HCT116 (cell line): ENCODE data around the gene BRD9. TPM values are rescaled to one million over a fixed set of nuclear protein-coding genes. Genes with fewer than 3 reads are reported as not detected.

ENCODE experiments used
- ATAC-seq: fragments of 200-7000 bp; cut with Tn5 transposase; 2 replicates; pipeline ENCODE4 v1.9.1; 2020; ENCODE audit warnings: mild to moderate bottlenecking, moderate library complexity
- BruUV-seq: library from RNA; stranded (reverse); fragments of 400-500 nt; replicated peaks from 2 replicates; lab custom pipeline; 2021; lab: Mats Ljungman, UMichigan
- CTCF ChIA-PET: fragments of 300-600 bp; sonication (Branson Sonifier 250); formaldehyde crosslinking; loops from one replicate; lab custom pipeline; 2021; ENCODE audit warnings: antibody characterized with exemption; lab: Charles Lee
- POLR2A ChIA-PET: fragments of 300-600, 350-600 bp; sonication (Branson Sonifier 250); formaldehyde crosslinking; loops from one replicate; lab custom pipeline; 2021; ENCODE audit warnings: antibody characterized with exemption; lab: Charles Lee
- RAD21 ChIA-PET, 2 experiments: fragments of 300-600 bp; sonication (Branson Sonifier 250); formaldehyde crosslinking; loops; one replicate each; lab custom pipeline; 2023; ENCODE audit warnings: low total read pairs in 2 of 2; ENCODE audit not compliant: uncharacterized antibody in 2 of 2, unreplicated experiment in 2 of 2, low non-redundant PET in 1 of 2; lab: Charles Lee
- DNase-seq: peaks from one replicate; pipeline ENCODE4 v3.0.0-alpha.2; 2010; ENCODE audit warnings: low read depth, low spot score
- H2AFZ ChIP-seq: fragments of 200-600 bp; shearing (Covaris generic), sonication (generic); 2 replicates; pipeline ENCODE4 v1.6.1; 2017; ENCODE audit warnings: low read depth, mixed run types, mixed read lengths, antibody characterized with exemption, low read length; ENCODE audit not compliant: poor library complexity, severe bottlenecking
- H3K27ac ChIP-seq: 2 replicates; pipeline ENCODE4 v1.5.1; 2012; ENCODE audit warnings: low read depth, low read length
- H3K27me3 ChIP-seq: fragments of 200-600 bp; sonication (generic); 2 replicates; pipeline ENCODE4 v1.6.1; 2016; ENCODE audit warnings: mixed run types, low read length, mixed read lengths; ENCODE audit not compliant: insufficient read depth
- H3K36me3 ChIP-seq, 2 experiments: fragments of 200-500 bp in 1 of 2; fragments of 200-600 bp in 1 of 2; sonication (Bioruptor generic) in 1 of 2; sonication (generic) in 1 of 2; 2 replicates each; pipeline versions ENCODE4 v1.5.1 to v1.6.1; 2014 to 2016; ENCODE audit warnings: low read length in 2 of 2, inconsistent platforms in 1 of 2, mixed read lengths in 1 of 2, mixed run types in 1 of 2; ENCODE audit not compliant: insufficient read depth in 2 of 2, control insufficient read depth in 1 of 2
- H3K4me1 ChIP-seq, 2 experiments: fragments of 200-600 bp in 1 of 2; sonication (generic) in 1 of 2; 2 replicates each; pipeline versions ENCODE4 v1.5.1 to v1.6.1; 2012 to 2017; ENCODE audit warnings: low read length in 2 of 2, inconsistent platforms in 1 of 2, mild to moderate bottlenecking in 1 of 2, mixed read lengths in 1 of 2, mixed run types in 1 of 2, moderate library complexity in 1 of 2; ENCODE audit not compliant: insufficient read depth in 2 of 2, control insufficient read depth in 1 of 2
- H3K4me2 ChIP-seq: fragments of 200-600 bp; sonication (generic); 2 replicates; pipeline ENCODE4 v1.6.1; 2017; ENCODE audit warnings: mixed run types, low read length, mixed read lengths
- H3K4me3 ChIP-seq, 2 experiments: fragments of 200-600 bp in 1 of 2; sonication (generic) in 1 of 2; replicated peaks in 1 of 2; 2 replicates each; pipeline ENCODE4 v1.5.1; 2011 to 2016; ENCODE audit warnings: low read length in 2 of 2, control low read depth in 1 of 2, low read depth in 1 of 2, mild to moderate bottlenecking in 1 of 2, mixed read lengths in 1 of 2, mixed run types in 1 of 2
- H3K79me2 ChIP-seq: fragments of 200-600 bp; sonication (generic); 2 replicates; pipeline ENCODE4 v1.6.1; 2017; ENCODE audit warnings: mild to moderate bottlenecking, mixed run types, low read length, moderate library complexity, mixed read lengths; ENCODE audit not compliant: insufficient read depth
- H3K9ac ChIP-seq: fragments of 200-600 bp; sonication (generic); 2 replicates; pipeline ENCODE4 v1.6.1; 2016; ENCODE audit warnings: low read length, mixed read lengths
- H3K9me2 ChIP-seq: fragments of 200-600 bp; sonication (generic), shearing (Covaris generic); 2 replicates; pipeline ENCODE4 v1.6.1; 2017; ENCODE audit warnings: mixed run types, mild to moderate bottlenecking, moderate library complexity; ENCODE audit not compliant: insufficient read depth
- H3K9me3 ChIP-seq, 2 experiments: fragments of 200-500 bp in 1 of 2; fragments of 200-600 bp in 1 of 2; sonication (Bioruptor generic) in 1 of 2; sonication (generic) in 1 of 2; 2 replicates each; pipeline ENCODE4 v1.6.1; 2014 to 2017; ENCODE audit warnings: low read length in 2 of 2, mixed read lengths in 2 of 2, inconsistent platforms in 1 of 2, low read depth in 1 of 2, mild to moderate bottlenecking in 1 of 2, mixed run types in 1 of 2, moderate library complexity in 1 of 2; ENCODE audit not compliant: control insufficient read depth in 1 of 2, insufficient read depth in 1 of 2
- H4K20me1 ChIP-seq: fragments of 200-600 bp; sonication (generic), shearing (Covaris generic); 2 replicates; pipeline ENCODE4 v1.6.1; 2017; ENCODE audit warnings: mixed run types, mild to moderate bottlenecking, moderate library complexity; ENCODE audit not compliant: insufficient read depth
- ATF3 ChIP-seq: IDR thresholded peaks from 2 replicates; pipeline ENCODE4 v1.6.1; 2012
- CTCF ChIP-seq, 3 experiments: fragments of 200-600 bp in 1 of 3; sonication (generic) in 1 of 3; IDR thresholded peaks in 2 of 3; conservative IDR thresholded peaks in 1 of 3; 2 replicates each; pipeline ENCODE4 v1.5.1; 2012 to 2017; ENCODE audit warnings: low read depth in 2 of 3, low read length in 2 of 3, antibody characterized with exemption in 1 of 3, borderline replicate concordance in 1 of 3, control low read depth in 1 of 3, mild to moderate bottlenecking in 1 of 3, mixed read lengths in 1 of 3, mixed run types in 1 of 3, moderate library complexity in 1 of 3; ENCODE audit not compliant: insufficient read depth in 1 of 3
- EGR1 ChIP-seq: IDR thresholded peaks from 2 replicates; pipeline ENCODE4 v1.6.1; 2012; ENCODE audit warnings: low read depth
- EZH2phosphoT487 ChIP-seq: fragments of 200-600 bp; IDR thresholded peaks from 2 replicates; pipeline ENCODE4 v1.6.1; 2018; ENCODE audit warnings: antibody characterized with exemption, borderline replicate concordance
- FOSL1 ChIP-seq: IDR thresholded peaks from 2 replicates; pipeline ENCODE4 v1.6.1; 2012; ENCODE audit warnings: low read depth
- POLR2A ChIP-seq: IDR thresholded peaks from 2 replicates; pipeline ENCODE4 v1.7.0; 2011; ENCODE audit warnings: borderline replicate concordance; ENCODE audit not compliant: insufficient read depth, insufficient read length; ENCODE audit errors: extremely low read depth
- POLR2AphosphoS5 ChIP-seq: IDR thresholded peaks from 2 replicates; pipeline ENCODE4 v1.6.1; 2011; ENCODE audit warnings: mild to moderate bottlenecking, low read depth, low read length, moderate library complexity
- RAD21 ChIP-seq: IDR thresholded peaks from 2 replicates; pipeline ENCODE4 v1.6.1; 2012; ENCODE audit warnings: low read depth, mild to moderate bottlenecking
- SIN3A ChIP-seq: IDR thresholded peaks from 2 replicates; pipeline ENCODE4 v1.6.1; 2012; ENCODE audit warnings: low read depth
- SRF ChIP-seq: IDR thresholded peaks from 2 replicates; pipeline ENCODE4 v1.6.1; 2012; ENCODE audit warnings: low read depth
- TCF7L2 ChIP-seq: IDR thresholded peaks from 2 replicates; pipeline ENCODE4 v1.7.0; 2011; ENCODE audit warnings: borderline replicate concordance, inconsistent platforms; ENCODE audit not compliant: insufficient read depth, insufficient read length; ENCODE audit errors: extremely low read depth
- YY1 ChIP-seq: IDR thresholded peaks from 2 replicates; pipeline ENCODE4 v1.6.1; 2011; ENCODE audit warnings: low read length, low read depth, moderate library complexity, mild to moderate bottlenecking; ENCODE audit not compliant: insufficient replicate concordance; ENCODE audit errors: extremely low read depth
- ZFX ChIP-seq: fragments of 450-650 bp; IDR thresholded peaks from 2 replicates; pipeline ENCODE4 v1.6.1; 2017
- intact Hi-C: fragments of 100-400 bp; cut with micrococcal nuclease; formaldehyde crosslinking; loops from 2 replicates; pipeline ENCODE4 v1.10.0; 2022
- total RNA-seq: library from RNA; stranded (reverse); gene quantifications from one replicate; pipeline ENCODE4 v1.2.1, GENCODE V29; 2021; ENCODE audit not compliant: unreplicated experiment
- TF ChIP-seq, protein P1 (sequence below): IDR thresholded peaks from 2 replicates; pipeline ENCODE4 v1.6.1; 2011; ENCODE audit warnings: mild to moderate bottlenecking, low read length, moderate library complexity; ENCODE audit not compliant: insufficient replicate concordance; ENCODE audit errors: extremely low read depth
- TF ChIP-seq, protein P2 (sequence below): IDR thresholded peaks from 2 replicates; pipeline ENCODE4 v1.6.1; 2012; ENCODE audit warnings: low read depth

Gene BRD9
- total RNA-seq, 1 experiment from 2014 or later, result 54.6 TPM

DNA sequence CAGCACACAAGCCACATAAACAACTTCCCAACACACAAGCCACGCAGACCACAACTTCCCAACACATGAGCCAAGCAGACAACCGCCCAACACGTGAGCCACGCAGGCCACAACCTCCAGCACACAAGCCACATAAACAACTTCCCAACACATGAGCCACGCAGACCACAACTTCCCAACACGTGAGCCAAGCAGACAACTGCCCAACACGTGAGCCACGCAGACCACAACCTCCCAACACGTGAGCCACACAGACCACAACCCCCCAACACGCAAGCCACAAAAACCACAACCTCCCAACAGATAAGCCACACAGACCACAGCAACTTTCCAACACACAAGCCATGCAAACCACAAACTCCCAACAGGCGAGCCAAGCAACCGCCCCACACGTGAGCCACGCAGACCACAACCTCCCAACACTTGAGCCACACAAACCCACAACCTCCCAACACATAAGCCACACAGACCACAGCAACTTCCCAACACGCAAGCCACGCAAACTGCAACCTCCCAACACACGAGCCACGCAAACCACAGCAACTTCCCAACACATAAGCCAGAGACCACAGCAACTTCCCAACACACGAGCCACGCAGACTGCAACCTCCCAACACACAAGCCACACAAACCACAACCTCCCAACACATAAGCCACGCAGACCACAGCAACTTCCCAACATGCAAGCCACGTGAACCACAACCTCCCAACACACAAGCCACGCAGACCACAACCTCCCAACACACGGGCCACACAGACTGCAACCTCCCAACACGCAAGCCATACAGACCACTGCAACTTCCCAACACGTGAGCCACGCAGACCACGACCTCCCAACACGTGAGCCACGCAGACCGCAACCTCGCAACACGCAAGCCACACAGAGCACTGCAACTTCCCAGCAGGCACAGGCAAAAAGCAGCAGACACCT lies 10.1 kb downstream of the BRD9 start:
- H3K4me2 ChIP-seq, result no peak overlapping the region
- ChIA-PET CTCF (no interaction called here), RAD21 (no interaction called here), POLR2A (no interaction called here)
- H3K9me3 ChIP-seq, result no peaks in the 10 kb centered on the region
- peaks cover 71% of the 10 kb centered on the region for H3K79me2 ChIP-seq
- peak overlapping the region; percentile 35; the same call in 1 of the 2 replicates for H3K27ac ChIP-seq
- H2AFZ ChIP-seq, result no peak overlapping the region
- intact Hi-C loops, result no loop called here
- DNase-seq (no peak), ATAC-seq (no peak)
- H3K27me3 ChIP-seq, result no peaks in the 10 kb centered on the region
- H3K4me1 ChIP-seq, result no peaks in the 10 kb centered on the region
- H3K9me2 ChIP-seq, result no peaks in the 10 kb centered on the region
- no peak overlapping the region for H3K9ac ChIP-seq
- H3K4me3 ChIP-seq, result no peak overlapping the region
- TF ChIP-seq YY1 (no peak), POLR2A (no peak), SRF (no peak), FOSL1 (no peak), ATF3 (no peak), ZFX (no peak), EGR1 (no peak), EZH2phosphoT487 (no peak), SIN3A (no peak), RAD21 (no peak), POLR2AphosphoS5 (no peak), CTCF (IDR thresholded peaks at IDR 0.05 in 2 of 3, conservative IDR thresholded peaks at IDR 0.05 in 1 of 3; ENCODE audit: borderline replicate concordance in 1 of 3, insufficient read depth in 1 of 3, low read depth in 2 of 3, low read length in 2 of 3) (no peak), TCF7L2 (no peak)
- TF ChIP-seq, protein P1, sequence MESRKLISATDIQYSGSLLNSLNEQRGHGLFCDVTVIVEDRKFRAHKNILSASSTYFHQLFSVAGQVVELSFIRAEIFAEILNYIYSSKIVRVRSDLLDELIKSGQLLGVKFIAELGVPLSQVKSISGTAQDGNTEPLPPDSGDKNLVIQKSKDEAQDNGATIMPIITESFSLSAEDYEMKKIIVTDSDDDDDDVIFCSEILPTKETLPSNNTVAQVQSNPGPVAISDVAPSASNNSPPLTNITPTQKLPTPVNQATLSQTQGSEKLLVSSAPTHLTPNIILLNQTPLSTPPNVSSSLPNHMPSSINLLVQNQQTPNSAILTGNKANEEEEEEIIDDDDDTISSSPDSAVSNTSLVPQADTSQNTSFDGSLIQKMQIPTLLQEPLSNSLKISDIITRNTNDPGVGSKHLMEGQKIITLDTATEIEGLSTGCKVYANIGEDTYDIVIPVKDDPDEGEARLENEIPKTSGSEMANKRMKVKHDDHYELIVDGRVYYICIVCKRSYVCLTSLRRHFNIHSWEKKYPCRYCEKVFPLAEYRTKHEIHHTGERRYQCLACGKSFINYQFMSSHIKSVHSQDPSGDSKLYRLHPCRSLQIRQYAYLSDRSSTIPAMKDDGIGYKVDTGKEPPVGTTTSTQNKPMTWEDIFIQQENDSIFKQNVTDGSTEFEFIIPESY, result no peak
- TF ChIP-seq, protein P2, sequence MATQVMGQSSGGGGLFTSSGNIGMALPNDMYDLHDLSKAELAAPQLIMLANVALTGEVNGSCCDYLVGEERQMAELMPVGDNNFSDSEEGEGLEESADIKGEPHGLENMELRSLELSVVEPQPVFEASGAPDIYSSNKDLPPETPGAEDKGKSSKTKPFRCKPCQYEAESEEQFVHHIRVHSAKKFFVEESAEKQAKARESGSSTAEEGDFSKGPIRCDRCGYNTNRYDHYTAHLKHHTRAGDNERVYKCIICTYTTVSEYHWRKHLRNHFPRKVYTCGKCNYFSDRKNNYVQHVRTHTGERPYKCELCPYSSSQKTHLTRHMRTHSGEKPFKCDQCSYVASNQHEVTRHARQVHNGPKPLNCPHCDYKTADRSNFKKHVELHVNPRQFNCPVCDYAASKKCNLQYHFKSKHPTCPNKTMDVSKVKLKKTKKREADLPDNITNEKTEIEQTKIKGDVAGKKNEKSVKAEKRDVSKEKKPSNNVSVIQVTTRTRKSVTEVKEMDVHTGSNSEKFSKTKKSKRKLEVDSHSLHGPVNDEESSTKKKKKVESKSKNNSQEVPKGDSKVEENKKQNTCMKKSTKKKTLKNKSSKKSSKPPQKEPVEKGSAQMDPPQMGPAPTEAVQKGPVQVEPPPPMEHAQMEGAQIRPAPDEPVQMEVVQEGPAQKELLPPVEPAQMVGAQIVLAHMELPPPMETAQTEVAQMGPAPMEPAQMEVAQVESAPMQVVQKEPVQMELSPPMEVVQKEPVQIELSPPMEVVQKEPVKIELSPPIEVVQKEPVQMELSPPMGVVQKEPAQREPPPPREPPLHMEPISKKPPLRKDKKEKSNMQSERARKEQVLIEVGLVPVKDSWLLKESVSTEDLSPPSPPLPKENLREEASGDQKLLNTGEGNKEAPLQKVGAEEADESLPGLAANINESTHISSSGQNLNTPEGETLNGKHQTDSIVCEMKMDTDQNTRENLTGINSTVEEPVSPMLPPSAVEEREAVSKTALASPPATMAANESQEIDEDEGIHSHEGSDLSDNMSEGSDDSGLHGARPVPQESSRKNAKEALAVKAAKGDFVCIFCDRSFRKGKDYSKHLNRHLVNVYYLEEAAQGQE, result no peak
- TSS peak; percentile 19 for BruUV-seq
- H4K20me1 ChIP-seq, result no peaks in the 10 kb centered on the region; the same call in 1 of the 2 replicates
- peaks cover 57 to 70% of the 10 kb centered on the region in 2 experiments for H3K36me3 ChIP-seq
